ENCODE results near the gene CD4.

The CD4 gene

GRCh38 chr12:6834254-6834653 is 44.9 kb downstream of the CD4 start:
- H3K4me3 Mint-ChIP-seq = no peak overlapping the region
- H3K4me1 Mint-ChIP-seq = peaks cover 23% of the 10 kb centered on the region
- peaks cover 5% of the 10 kb centered on the region for H3K36me3 Mint-ChIP-seq
- DNase-seq (ENCODE audit: low spot score in 2 of 2) = no peak
- H3K27ac Mint-ChIP-seq = no peak overlapping the region
- no peaks in the 10 kb centered on the region for H3K9me3 Mint-ChIP-seq
- ATAC-seq = peak; percentile 36

- no peak overlapping the region for H3K4me3 Mint-ChIP-seq
- DNase-seq (ENCODE audit: low spot score in 2 of 2) (no peak), ATAC-seq (no peak)
- no peaks in the 10 kb centered on the region for H3K9me3 Mint-ChIP-seq
- no peaks in the 10 kb centered on the region for H3K36me3 Mint-ChIP-seq
- H3K27ac Mint-ChIP-seq = no peak overlapping the region
- H3K4me1 Mint-ChIP-seq = peaks cover 18% of the 10 kb centered on the region
Measured at GRCh38 chr12:6834873-6835272, 45.5 kb downstream of the CD4 start.

- no peak overlapping the region for H3K27ac Mint-ChIP-seq
- ATAC-seq = no peak
- H3K9me3 Mint-ChIP-seq = no peaks in the 10 kb centered on the region
Measured at GRCh38 chr12:6836851-6837250, 47.5 kb downstream of the CD4 start.

DNA sequence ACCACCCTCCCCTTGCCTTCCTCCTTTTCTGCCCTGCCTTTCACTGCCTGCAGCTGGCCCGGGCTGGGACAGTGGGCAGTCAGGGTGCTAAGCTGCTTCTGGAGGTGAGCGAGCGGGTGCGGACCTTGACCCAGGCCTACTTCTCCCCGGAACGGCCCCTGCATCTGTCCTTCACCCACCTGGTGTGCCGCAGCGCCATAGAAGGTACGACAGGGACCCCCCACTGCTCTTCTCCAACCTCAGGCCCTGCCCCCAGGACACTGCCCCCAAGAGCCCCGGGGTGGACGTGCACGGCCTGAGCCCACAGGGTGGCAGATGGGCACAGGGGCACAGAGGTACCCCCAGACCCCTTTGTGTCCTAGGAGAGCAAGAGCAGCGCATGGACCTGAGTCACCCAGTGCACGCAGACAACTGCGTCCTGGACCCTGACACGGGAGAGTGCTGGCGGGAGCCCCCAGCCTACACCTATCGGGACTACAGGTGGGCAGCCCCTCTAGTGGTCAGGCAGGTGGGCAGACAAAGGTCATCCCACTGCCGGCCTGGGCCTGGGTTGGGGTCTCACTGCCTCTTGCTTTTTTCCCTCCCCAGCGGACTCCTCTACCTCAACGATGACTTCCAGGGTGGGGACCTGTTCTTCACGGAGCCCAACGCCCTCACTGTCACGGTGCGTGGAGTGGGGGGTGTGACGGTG is 48.2 kb downstream of the CD4 start:
- H3K36me3 Mint-ChIP-seq = no peaks in the 10 kb centered on the region
- H3K4me1 Mint-ChIP-seq = peaks cover 18% of the 10 kb centered on the region
- no peak for ATAC-seq
- no peaks in the 10 kb centered on the region for H3K9me3 Mint-ChIP-seq
- H3K4me3 Mint-ChIP-seq = no peak overlapping the region
- DNase-seq (ENCODE audit: low spot score in 2 of 2) = no peak
- no peak overlapping the region for H3K27ac Mint-ChIP-seq

More at GRCh38 chr12:6836851-6837250, 47.5 kb downstream of the CD4 start:
- Mint-ChIP-seq H3K4me3 (no peak overlapping the region), H3K4me1 (peaks cover 18% of the 10 kb centered on the region), H3K36me3 (no peaks in the 10 kb centered on the region)
- DNase-seq (ENCODE audit: low spot score in 2 of 2) = no peak

DNA sequence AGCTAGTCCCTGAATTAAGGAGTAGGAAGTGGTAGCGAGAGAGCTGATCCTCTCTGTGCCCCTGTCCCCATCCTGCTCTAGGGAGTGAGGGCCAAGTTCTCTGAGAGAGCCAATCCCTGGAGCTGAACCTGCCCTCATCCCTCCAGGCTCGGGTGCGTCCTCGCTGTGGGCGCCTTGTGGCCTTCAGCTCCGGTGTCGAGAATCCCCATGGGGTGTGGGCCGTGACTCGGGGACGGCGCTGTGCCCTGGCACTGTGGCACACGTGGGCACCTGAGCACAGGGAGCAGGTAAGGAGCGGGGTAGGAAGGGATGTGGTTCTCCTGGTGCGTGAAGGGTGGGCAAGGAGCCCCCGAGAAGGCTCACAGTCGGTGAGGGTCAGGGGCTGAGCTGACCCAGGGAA is 49.5 kb downstream of the CD4 start:
- DNase-seq (ENCODE audit: low spot score in 2 of 2) (no peak), ATAC-seq (no peak)
- Mint-ChIP-seq H3K4me3 (no peak overlapping the region), H3K36me3 (no peaks in the 10 kb centered on the region), H3K4me1 (peaks cover 18% of the 10 kb centered on the region), H3K9me3 (no peaks in the 10 kb centered on the region), H3K27ac (no peak overlapping the region)

- ATAC-seq = no peak
- Mint-ChIP-seq H3K4me3 (no peak overlapping the region), H3K9me3 (no peaks in the 10 kb centered on the region), H3K4me1 (peaks cover 11% of the 10 kb centered on the region), H3K27ac (no peak overlapping the region), H3K36me3 (no peaks in the 10 kb centered on the region)
- no peak for DNase-seq (ENCODE audit: low spot score in 2 of 2)
Measured at GRCh38 chr12:6839482-6840201, 50.3 kb downstream of the CD4 start.

DNA sequence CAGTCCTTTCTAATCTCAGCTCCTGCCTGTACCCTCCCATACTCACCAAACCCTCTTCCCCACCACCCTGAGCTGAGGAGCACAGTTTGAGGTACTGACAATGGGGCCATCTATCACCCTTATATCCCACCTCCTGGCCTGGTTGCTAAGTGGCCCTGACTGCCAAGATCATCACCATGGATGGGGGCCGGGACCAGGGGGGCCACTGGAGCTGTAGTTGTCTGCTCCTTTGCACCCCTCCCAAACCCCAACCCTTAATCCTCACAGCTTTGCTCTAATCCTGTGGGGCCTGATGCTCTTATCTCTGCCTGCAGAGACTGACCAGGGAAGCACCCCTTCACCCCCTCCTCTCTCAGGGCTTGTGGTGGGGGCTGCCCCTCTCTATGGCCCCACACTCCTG is 51.0 kb downstream of the CD4 start:
- no peak for DNase-seq (ENCODE audit: low spot score in 2 of 2)
- H3K36me3 Mint-ChIP-seq = no peaks in the 10 kb centered on the region
- no peak for ATAC-seq
- no peaks in the 10 kb centered on the region for H3K9me3 Mint-ChIP-seq
- no peak overlapping the region for H3K4me3 Mint-ChIP-seq
- H3K4me1 Mint-ChIP-seq = peaks cover 6% of the 10 kb centered on the region
- no peak overlapping the region for H3K27ac Mint-ChIP-seq

GRCh38 chr12:6840761-6841515 is 51.6 kb downstream of the CD4 start, which contains the start of gene GNB3:
GNB3 (plus strand) TSS chr12:6840925; CDS start chr12:6841288, 363 bp downstream.
- DNase-seq (ENCODE audit: low spot score in 2 of 2) (no peak), ATAC-seq (no peak)
- Mint-ChIP-seq H3K4me3 (no peak within 1 kb of the TSS), H3K36me3 (no peaks in the 10 kb centered on the region), H3K4me1 (peaks cover under 1% of the 10 kb centered on the region), H3K9me3 (no peaks in the 10 kb centered on the region), H3K27ac (no peak within 1 kb of the TSS)

DNA sequence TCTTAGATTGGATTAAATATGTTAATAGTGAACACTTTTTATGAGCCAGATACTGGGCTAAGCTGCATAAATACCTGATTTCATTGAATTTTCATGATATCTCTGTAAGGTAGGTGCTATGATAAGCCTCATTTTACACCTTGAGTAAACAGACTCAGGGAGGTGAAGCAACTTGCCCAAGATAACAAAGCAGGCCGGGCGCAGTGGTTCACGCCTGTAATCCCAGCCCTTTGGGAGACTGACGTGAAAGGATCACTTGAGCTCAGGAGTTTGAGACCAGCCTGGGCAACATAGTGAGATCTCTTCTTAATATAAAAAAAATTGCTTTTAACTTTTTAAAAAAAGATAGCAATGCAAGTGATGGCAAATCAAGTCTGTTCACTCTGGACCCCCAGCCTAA is 52.7 kb downstream of the CD4 start:
- H3K36me3 Mint-ChIP-seq = no peaks in the 10 kb centered on the region
- H3K9me3 Mint-ChIP-seq = no peaks in the 10 kb centered on the region
- DNase-seq (ENCODE audit: low spot score in 2 of 2) = no peak
- H3K27ac Mint-ChIP-seq = no peak overlapping the region
- H3K4me3 Mint-ChIP-seq = no peak overlapping the region
- no peak for ATAC-seq
- no peaks in the 10 kb centered on the region for H3K4me1 Mint-ChIP-seq

DNA sequence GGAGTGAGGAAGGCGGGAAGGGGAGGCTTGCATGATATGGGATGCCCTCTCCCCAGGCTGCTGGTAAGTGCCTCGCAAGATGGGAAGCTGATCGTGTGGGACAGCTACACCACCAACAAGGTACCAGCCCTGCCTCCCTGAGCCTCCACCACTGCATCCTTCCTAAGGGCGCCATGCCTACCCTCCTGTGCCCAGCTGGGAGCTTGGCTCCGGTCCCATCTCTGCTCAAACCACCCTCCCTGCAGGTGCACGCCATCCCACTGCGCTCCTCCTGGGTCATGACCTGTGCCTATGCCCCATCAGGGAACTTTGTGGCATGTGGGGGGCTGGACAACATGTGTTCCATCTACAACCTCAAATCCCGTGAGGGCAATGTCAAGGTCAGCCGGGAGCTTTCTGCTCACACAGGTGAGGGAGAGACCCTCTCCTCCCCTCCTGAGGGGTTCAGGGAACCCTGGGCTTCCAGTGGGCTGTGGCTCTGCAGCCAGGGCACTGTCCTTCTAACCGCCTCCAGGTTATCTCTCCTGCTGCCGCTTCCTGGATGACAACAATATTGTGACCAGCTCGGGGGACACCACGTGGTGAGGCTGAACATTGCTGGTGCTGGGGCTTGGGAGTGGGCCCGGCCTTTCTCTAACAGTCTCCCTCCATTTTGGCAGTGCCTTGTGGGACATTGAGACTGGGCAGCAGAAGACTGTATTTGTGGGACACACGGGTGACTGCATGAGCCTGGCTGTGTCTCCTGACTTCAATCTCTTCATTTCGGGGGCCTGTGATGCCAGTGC is 54.0 kb downstream of the CD4 start:
- no peak overlapping the region for H3K27ac Mint-ChIP-seq
- H3K9me3 Mint-ChIP-seq = no peaks in the 10 kb centered on the region
- ATAC-seq (no peak), DNase-seq (ENCODE audit: low spot score in 2 of 2) (no peak)
- peaks cover 7% of the 10 kb centered on the region for H3K36me3 Mint-ChIP-seq
- no peaks in the 10 kb centered on the region for H3K4me1 Mint-ChIP-seq
- no peak overlapping the region for H3K4me3 Mint-ChIP-seq

- no peak for DNase-seq (ENCODE audit: low spot score in 2 of 2)
- H3K4me3 Mint-ChIP-seq = no peak overlapping the region
- peaks cover 14% of the 10 kb centered on the region for H3K4me1 Mint-ChIP-seq
- H3K36me3 Mint-ChIP-seq = peaks cover 13% of the 10 kb centered on the region
- H3K9me3 Mint-ChIP-seq = no peaks in the 10 kb centered on the region
- no peak for ATAC-seq
- no peak overlapping the region for H3K27ac Mint-ChIP-seq
Measured at GRCh38 chr12:6845395-6845794, 56.1 kb downstream of the CD4 start.

- no peaks in the 10 kb centered on the region for H3K9me3 Mint-ChIP-seq
- H3K27ac Mint-ChIP-seq = no peak overlapping the region
- H3K4me1 Mint-ChIP-seq = peaks cover 24% of the 10 kb centered on the region
- ATAC-seq (no peak), DNase-seq (ENCODE audit: low spot score in 2 of 2) (no peak)
- no peak overlapping the region for H3K4me3 Mint-ChIP-seq
- H3K36me3 Mint-ChIP-seq = peaks cover 19% of the 10 kb centered on the region
Measured at GRCh38 chr12:6846316-6846869, 57.1 kb downstream of the CD4 start.

DNA sequence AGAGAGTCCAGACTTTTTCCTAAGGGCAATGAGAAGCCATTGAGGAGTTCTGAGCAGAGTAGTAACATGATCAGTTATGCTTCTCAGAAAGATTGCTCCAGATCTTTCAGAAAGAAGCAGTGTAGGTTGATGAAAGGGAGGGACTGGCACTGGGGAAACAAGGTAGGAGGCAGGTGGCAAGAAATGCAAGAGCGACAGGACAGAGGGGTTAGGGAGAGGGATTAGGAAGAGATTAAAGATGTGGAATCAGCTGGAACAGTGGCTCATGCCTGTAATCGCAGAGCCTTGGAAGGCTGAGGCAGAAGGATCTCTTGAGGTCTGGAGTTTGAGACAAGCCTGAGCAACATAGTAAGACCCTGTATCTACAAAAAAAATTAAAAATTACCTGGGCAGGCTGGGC is 58.3 kb downstream of the CD4 start:
- no peak for DNase-seq (ENCODE audit: low spot score in 2 of 2)
- Mint-ChIP-seq H3K9me3 (no peaks in the 10 kb centered on the region), H3K27ac (no peak overlapping the region), H3K4me3 (no peak overlapping the region), H3K36me3 (peaks cover 32% of the 10 kb centered on the region), H3K4me1 (peaks cover 26% of the 10 kb centered on the region)
- no peak for ATAC-seq

- no peaks in the 10 kb centered on the region for H3K9me3 Mint-ChIP-seq
- peak overlapping the region; percentile 92 for H3K27ac Mint-ChIP-seq
- DNase-seq (ENCODE audit: low spot score in 2 of 2) (no peak), ATAC-seq (no peak)
- H3K4me1 Mint-ChIP-seq = peaks cover 44% of the 10 kb centered on the region
- H3K4me3 Mint-ChIP-seq = peak overlapping the region; percentile 84
- peaks cover 50% of the 10 kb centered on the region for H3K36me3 Mint-ChIP-seq
Measured at GRCh38 chr12:6849427-6849826, 60.1 kb downstream of the CD4 start.
